GM12801 (cell line): ENCODE data around the gene AP4S1.

ENCODE experiments used
- CTCF ChIP-seq: IDR thresholded peaks from one replicate; pipeline ENCODE4 v1.5.1; 2011; ENCODE audit warnings: control low read depth; ENCODE audit not compliant: insufficient read length; ENCODE audit errors: extremely low read depth

Gene AP4S1

DNA sequence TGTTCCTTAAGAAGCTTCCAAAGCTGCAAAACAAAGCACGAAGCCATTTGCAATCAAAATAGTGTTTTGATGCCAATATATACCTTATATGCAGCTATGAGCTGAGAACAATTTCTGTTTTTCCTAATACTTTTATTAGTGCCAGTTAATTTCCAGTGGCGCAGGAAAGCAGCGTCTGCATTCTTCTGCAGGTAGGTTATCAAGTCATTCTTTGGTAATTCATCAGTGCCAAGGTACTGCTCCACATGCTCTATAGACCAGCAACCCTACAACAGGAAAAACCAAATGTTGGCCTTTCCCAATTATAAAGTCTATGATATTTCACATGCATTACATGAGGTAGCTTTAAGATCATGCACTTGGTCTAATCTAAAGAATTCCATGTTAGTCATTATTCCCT, 88.3 kb downstream of the AP4S1 start:
- TF ChIP-seq CTCF, result no peak

- TF ChIP-seq CTCF, result no peak
These were observed 93.4 kb downstream of the AP4S1 start for GRCh38 chr14:31118892-31119291.

DNA sequence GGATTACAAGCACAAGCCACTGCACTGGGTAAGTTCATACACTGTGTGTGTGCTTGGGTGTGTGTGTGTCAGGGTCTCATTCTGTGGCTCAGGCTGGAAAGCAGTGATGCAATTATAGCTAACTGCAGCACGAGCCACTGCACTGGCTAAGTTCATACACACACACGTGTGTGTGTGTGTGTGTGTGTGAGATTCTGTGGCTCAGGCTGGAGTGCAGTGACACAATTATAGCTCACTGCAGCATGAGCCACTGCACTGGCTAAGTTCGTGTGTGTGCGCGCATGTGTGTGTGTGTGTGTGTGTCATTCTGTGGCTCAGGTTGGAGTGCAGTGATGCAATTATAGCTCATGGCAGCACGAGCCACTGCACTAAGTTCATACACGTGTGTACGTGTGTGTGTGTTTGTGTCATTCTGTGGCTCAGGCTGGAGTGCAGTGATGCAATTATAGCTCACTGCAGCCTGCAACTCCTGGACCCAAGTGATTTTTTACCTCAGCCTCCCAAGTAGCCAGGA, 96.7 kb downstream of the AP4S1 start:
- TF ChIP-seq CTCF, result no peak

DNA sequence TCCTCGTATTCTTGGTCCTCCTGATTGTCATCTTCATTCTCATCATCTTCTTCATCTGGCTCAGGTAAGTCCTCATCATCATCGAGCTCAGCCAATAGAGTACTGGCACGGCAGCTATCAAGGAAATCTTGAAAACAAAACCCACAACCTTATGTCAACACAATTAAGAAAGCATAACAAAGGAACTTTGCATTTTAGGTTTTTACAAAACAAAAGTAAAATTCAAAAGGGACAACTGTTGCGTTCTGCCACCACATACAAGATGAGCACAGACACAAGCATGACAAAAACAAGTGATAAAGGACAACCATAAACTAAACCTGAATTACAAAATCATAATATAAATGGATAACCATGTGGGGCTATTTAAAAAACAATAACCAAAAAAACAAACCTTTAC, 97.5 kb downstream of the AP4S1 start:
- no peak for TF ChIP-seq CTCF

DNA sequence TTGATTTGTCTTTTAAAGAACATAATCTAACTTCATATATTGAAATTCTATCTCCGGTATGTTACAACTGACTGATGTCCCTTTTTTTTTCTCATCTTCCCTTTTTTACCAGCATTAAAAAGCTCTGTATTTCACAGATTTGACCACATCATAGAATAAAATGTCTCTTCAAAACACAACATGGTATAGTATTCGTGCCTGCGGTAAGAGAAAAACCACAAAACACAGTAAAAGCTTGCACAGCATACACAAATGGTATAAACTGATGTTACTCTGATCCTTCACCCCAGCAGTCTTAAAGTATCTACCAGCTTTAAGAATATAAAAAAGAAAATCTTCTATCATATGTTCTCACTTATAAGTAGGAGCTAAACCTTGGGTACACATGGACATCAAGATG, 98.7 kb downstream of the AP4S1 start:
- no peak for TF ChIP-seq CTCF

GRCh38 chr14:31125231-31125630, 99.8 kb downstream of the AP4S1 start:
- no peak for TF ChIP-seq CTCF

DNA sequence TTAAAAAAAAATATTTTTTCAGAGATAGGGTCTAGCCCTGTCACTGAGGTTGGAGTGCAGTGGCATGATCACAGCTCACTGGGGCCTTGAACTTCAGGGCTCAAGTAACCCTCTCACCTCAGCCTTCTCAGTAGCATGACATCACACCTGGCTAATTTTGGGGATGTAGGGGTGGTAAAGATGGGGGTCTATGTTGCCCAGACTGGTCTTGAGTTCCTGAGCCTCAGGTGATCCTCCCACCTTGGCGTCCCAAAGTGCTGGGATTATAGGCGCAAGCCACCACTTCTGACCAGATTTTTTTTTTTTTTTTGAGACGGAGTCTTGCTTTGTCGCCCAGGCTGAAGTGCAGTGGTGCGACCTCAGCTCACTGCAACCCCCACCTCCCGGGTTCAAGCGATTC, 101.2 kb downstream of the AP4S1 start:
- no peak for TF ChIP-seq CTCF

DNA sequence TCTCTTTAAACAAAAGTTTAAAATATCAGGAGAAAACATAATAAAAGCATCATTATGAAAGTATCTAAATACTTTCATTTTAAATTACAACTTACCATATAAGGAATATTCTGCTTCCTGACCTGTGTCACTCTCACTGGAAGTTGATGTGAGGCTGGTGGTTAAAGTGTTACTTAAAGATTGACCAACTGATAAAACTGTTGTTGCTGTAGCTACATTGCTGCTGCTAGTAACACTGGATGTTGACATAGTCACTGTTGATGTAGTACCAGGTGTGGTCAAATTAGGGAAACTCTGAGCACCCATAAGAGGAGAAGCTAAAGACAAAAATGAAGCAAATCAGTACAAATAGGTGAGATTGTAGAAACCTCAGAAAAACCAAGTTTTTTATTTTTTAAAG, 102.2 kb downstream of the AP4S1 start:
- no peak for TF ChIP-seq CTCF
